Adipocyte (in vitro differentiated cells): ENCODE results near the gene SYT10.
"Not testable (repeated sequence)": the region's sequence is repeated elsewhere in the genome, so short reads cannot be mapped to it uniquely, and the experiment has no call there.

Source experiments
- DNase-seq: peaks from one replicate; pipeline ENCODE4 v3.0.0-alpha.2; 2015; ENCODE audit warnings: low read depth
- H3K27me3 ChIP-seq: replicated peaks from 2 replicates; pipeline ENCODE4 v1.7.0; 2013; ENCODE audit warnings: mild to moderate bottlenecking, low read length, moderate library complexity; ENCODE audit not compliant: control insufficient read depth, insufficient read depth
- H3K36me3 ChIP-seq: 2 replicates; pipeline ENCODE4 v1.7.0; 2013; ENCODE audit warnings: low read length, mild to moderate bottlenecking, moderate library complexity; ENCODE audit not compliant: control insufficient read depth, insufficient read depth, severe bottlenecking
- H3K4me1 ChIP-seq: 2 replicates; pipeline ENCODE4 v1.7.0; 2013; ENCODE audit warnings: mild to moderate bottlenecking, low read length, moderate library complexity; ENCODE audit not compliant: control insufficient read depth, insufficient read depth
- H3K4me3 ChIP-seq: 2 replicates; pipeline ENCODE4 v1.7.0; 2013; ENCODE audit warnings: mild to moderate bottlenecking, low read length, moderate library complexity
- H3K9ac ChIP-seq: 2 replicates; pipeline ENCODE4 v1.7.0; 2013; ENCODE audit warnings: mild to moderate bottlenecking, low read length, moderate library complexity
- H3K9me3 ChIP-seq: 2 replicates; pipeline ENCODE4 v1.7.0; 2013; ENCODE audit warnings: mild to moderate bottlenecking, low read length, moderate library complexity; ENCODE audit not compliant: control insufficient read depth

SYT10 gene

DNA sequence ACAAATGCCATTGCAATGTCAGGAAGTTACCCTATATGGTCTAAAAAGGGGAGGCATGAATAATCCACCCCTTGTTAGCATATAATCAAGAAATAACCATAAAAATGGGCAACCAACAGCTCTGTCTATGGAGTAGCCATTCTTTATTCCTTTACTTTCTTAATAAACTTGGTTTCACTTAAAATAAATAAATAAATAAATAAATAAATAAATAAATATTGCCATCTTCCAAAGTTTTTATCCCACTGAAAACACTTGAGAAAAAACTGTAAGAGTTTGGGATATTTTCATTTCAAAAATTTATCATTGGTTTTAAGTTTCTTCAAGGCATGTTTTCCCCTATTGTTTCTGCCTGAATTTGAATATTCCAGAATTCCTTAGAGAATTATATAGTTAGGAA, 89.8 kb downstream of the SYT10 start:
- Histone ChIP-seq H3K9me3 (peaks cover 4% of the 10 kb centered on the region), H3K4me3 (no peak overlapping the region), H3K36me3 (no peaks in the 10 kb centered on the region), H3K4me1 (no peaks in the 10 kb centered on the region), H3K9ac (no peak overlapping the region), H3K27me3 (no peaks in the 10 kb centered on the region)
- DNase-seq: no peak

DNA sequence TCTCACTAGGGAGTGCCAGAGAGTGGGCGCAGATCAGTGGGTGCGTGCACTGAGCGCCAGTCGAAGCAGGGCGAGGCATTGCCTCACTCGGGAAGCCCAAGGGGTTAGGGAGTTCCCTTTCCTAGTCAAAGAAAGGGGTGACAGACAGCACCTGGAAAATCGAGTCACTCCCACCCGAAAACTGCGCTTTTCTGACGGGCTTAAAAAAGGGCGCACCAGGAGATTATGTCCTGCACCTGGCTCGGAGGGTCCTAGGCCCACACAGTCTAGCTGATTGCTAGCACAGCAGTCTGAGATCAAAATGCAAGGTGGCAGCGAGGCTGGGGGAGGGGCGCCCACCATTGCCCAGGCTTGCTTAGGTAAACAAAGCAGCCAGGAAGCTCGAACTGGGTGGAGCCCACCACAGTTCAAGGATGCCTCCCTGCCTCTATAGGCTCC, 107.6 kb downstream of the SYT10 start:
- not testable (repeated sequence) for H3K4me3 ChIP-seq, H3K36me3 ChIP-seq, H3K9me3 ChIP-seq, DNase-seq, H3K27me3 ChIP-seq, H3K9ac ChIP-seq, H3K4me1 ChIP-seq

DNA sequence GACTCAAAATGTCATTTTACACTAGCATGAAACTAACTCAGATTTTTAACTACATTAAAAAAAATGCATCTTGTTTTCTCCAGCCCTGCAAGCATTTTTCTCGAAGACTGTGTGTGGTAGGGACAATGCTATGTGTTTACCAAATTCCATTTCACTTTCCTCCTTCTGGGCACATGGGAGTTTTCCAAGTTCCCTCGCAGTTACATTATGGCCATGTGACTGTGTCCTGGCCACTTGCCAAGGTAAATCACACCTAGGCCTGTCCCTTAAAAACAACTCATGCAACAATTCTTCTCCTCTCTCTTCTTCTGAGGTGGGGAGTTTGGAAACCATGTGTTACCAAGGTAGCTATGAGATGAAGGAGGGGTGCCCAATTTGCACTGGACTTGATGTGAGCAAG, 108.7 kb downstream of the SYT10 start:
- Histone ChIP-seq H3K9ac (no peak overlapping the region), H3K4me1 (no peaks in the 10 kb centered on the region), H3K36me3 (no peaks in the 10 kb centered on the region), H3K9me3 (no peaks in the 10 kb centered on the region), H3K4me3 (no peak overlapping the region), H3K27me3 (no peaks in the 10 kb centered on the region)
- no peak for DNase-seq
